ENCODE measurements around the gene LGR5. TPM values are rescaled to one million over a fixed set of nuclear protein-coding genes. Genes with fewer than 3 reads are reported as not detected.

LGR5 gene
- total RNA-seq (7.2 TPM), polyA plus RNA-seq (ENCODE audit: insufficient read depth in 1 of 8, insufficient read length in 8 of 8, low replicate concordance in 1 of 8) (10 to 100 TPM in 3 of 8 donors, 1 to 10 TPM in 4, under 1 TPM in 1; 0.99 to 11.6 (median 5.1) TPM)
- long read RNA-seq, donor 1 = 0 reads
- long read RNA-seq, donor 2 = 0 reads
- long read RNA-seq, donor 3 = 0 reads
- long read RNA-seq, donor 4 = 0 reads
- long read RNA-seq, donor 5, full-length matches to known transcripts = 2 of 2 reads
- long read RNA-seq, donor 5, partial matches to known transcripts = 0 of 2 reads
- long read RNA-seq, donor 5, other reads (novel, unspliced or antisense) = 0 of 2 reads
- long read RNA-seq, donor 6 = 0 reads
- long read RNA-seq, donor 7, full-length matches to known transcripts = 3 of 3 reads
- long read RNA-seq, donor 7, partial matches to known transcripts = 0 of 3 reads
- long read RNA-seq, donor 7, other reads (novel, unspliced or antisense) = 0 of 3 reads
- long read RNA-seq, donor 8, full-length matches to known transcripts = 1 of 1 reads
- long read RNA-seq, donor 8, partial matches to known transcripts = 0 of 1 reads
- long read RNA-seq, donor 8, other reads (novel, unspliced or antisense) = 0 of 1 reads
- long read RNA-seq, donor 9 = 0 reads
- long read RNA-seq, donor 10, full-length matches to known transcripts = 3 of 3 reads
- long read RNA-seq, donor 10, partial matches to known transcripts = 0 of 3 reads
- long read RNA-seq, donor 10, other reads (novel, unspliced or antisense) = 0 of 3 reads
- long read RNA-seq, donor 11 = 0 reads

- peak; percentile 90 for DNase-seq
- peaks cover 16% of the 10 kb centered on the region for H3K4me1 ChIP-seq (ENCODE audit: control insufficient read depth, insufficient read depth, low read length)
- no peaks in the 10 kb centered on the region for H3K36me3 ChIP-seq (ENCODE audit: control insufficient read depth, insufficient read depth, low read length)
- peak within 1 kb of the TSS; percentile 41 for H3K4me3 ChIP-seq (ENCODE audit: low read length)
- H3K9me3 ChIP-seq (replicated peaks; ENCODE audit: control insufficient read depth, low read depth, low read length) = peaks cover 8% of the 10 kb centered on the region
- under 1% methylated on average over 57 of the region's 65 CpGs for WGBS (ENCODE audit: insufficient coverage)
- no peak within 1 kb of the TSS for H3K27ac ChIP-seq (ENCODE audit: low read length)
- H3K27me3 ChIP-seq (ENCODE audit: control insufficient read depth, insufficient read depth, low read length) = peaks cover 38% of the 10 kb centered on the region
Observed at GRCh38 chr12:71439613-71440344, at the start of gene LGR5. LGR5 (plus strand) TSS chr12:71439798; CDS start chr12:71440081, 283 bp downstream.

- WGBS (ENCODE audit: insufficient coverage) = 59% methylated on average over 4 of the region's 10 CpGs
Observed at GRCh38 chr12:71392521-71393145, 47.0 kb upstream of the LGR5 start.

GRCh38 chr12:71393625-71394024, 46.0 kb upstream of the LGR5 start:
- Histone ChIP-seq H3K4me3 (ENCODE audit: low read length) (no peak overlapping the region), H3K4me1 (ENCODE audit: control insufficient read depth, insufficient read depth, low read length) (no peaks in the 10 kb centered on the region), H3K9me3 (replicated peaks; ENCODE audit: control insufficient read depth, low read depth, low read length) (no peaks in the 10 kb centered on the region), H3K36me3 (ENCODE audit: control insufficient read depth, insufficient read depth, low read length) (no peaks in the 10 kb centered on the region), H3K27me3 (ENCODE audit: control insufficient read depth, insufficient read depth, low read length) (no peaks in the 10 kb centered on the region), H3K27ac (ENCODE audit: low read length) (no peak overlapping the region)
- WGBS (ENCODE audit: insufficient coverage) = no CpG with 5 or more reads among the region's 4 CpGs
- DNase-seq = no peak

More at GRCh38 chr12:71392521-71393145, 47.0 kb upstream of the LGR5 start:
- peak; percentile 72 for DNase-seq
- Histone ChIP-seq H3K9me3 (replicated peaks; ENCODE audit: control insufficient read depth, low read depth, low read length) (no peaks in the 10 kb centered on the region), H3K4me1 (ENCODE audit: control insufficient read depth, insufficient read depth, low read length) (no peaks in the 10 kb centered on the region), H3K27me3 (ENCODE audit: control insufficient read depth, insufficient read depth, low read length) (no peaks in the 10 kb centered on the region), H3K27ac (ENCODE audit: low read length) (no peak overlapping the region), H3K36me3 (ENCODE audit: control insufficient read depth, insufficient read depth, low read length) (no peaks in the 10 kb centered on the region), H3K4me3 (ENCODE audit: low read length) (no peak overlapping the region)

GRCh38 chr12:71397433-71397954, 42.1 kb upstream of the LGR5 start:
- Histone ChIP-seq H3K27me3 (ENCODE audit: control insufficient read depth, insufficient read depth, low read length) (no peaks in the 10 kb centered on the region), H3K4me3 (ENCODE audit: low read length) (no peak overlapping the region), H3K4me1 (ENCODE audit: control insufficient read depth, insufficient read depth, low read length) (no peaks in the 10 kb centered on the region), H3K36me3 (ENCODE audit: control insufficient read depth, insufficient read depth, low read length) (no peaks in the 10 kb centered on the region), H3K9me3 (replicated peaks; ENCODE audit: control insufficient read depth, low read depth, low read length) (no peaks in the 10 kb centered on the region), H3K27ac (ENCODE audit: low read length) (no peak overlapping the region)
- DNase-seq = no peak
- no CpG with 5 or more reads among the region's 1 CpG for WGBS (ENCODE audit: insufficient coverage)

GRCh38 chr12:71399197-71399596, 40.4 kb upstream of the LGR5 start:
- no peaks in the 10 kb centered on the region for H3K4me1 ChIP-seq (ENCODE audit: control insufficient read depth, insufficient read depth, low read length)
- no peaks in the 10 kb centered on the region for H3K9me3 ChIP-seq (replicated peaks; ENCODE audit: control insufficient read depth, low read depth, low read length)
- WGBS (ENCODE audit: insufficient coverage) = 45% methylated on average over 1 of the region's 2 CpGs
- H3K36me3 ChIP-seq (ENCODE audit: control insufficient read depth, insufficient read depth, low read length) = no peaks in the 10 kb centered on the region
- H3K4me3 ChIP-seq (ENCODE audit: low read length) = no peak overlapping the region
- no peak for DNase-seq
- H3K27me3 ChIP-seq (ENCODE audit: control insufficient read depth, insufficient read depth, low read length) = no peaks in the 10 kb centered on the region
- no peak overlapping the region for H3K27ac ChIP-seq (ENCODE audit: low read length)

- Histone ChIP-seq H3K9me3 (replicated peaks; ENCODE audit: control insufficient read depth, low read depth, low read length) (no peaks in the 10 kb centered on the region), H3K36me3 (ENCODE audit: control insufficient read depth, insufficient read depth, low read length) (no peaks in the 10 kb centered on the region), H3K4me3 (ENCODE audit: low read length) (no peak overlapping the region), H3K27ac (ENCODE audit: low read length) (no peak overlapping the region), H3K4me1 (ENCODE audit: control insufficient read depth, insufficient read depth, low read length) (no peaks in the 10 kb centered on the region), H3K27me3 (ENCODE audit: control insufficient read depth, insufficient read depth, low read length) (no peaks in the 10 kb centered on the region)
- no peak for DNase-seq
- no CpG with 5 or more reads among the region's 2 CpGs for WGBS (ENCODE audit: insufficient coverage)
Observed at GRCh38 chr12:71400481-71400880, 39.1 kb upstream of the LGR5 start.

GRCh38 chr12:71405884-71406283, 33.7 kb upstream of the LGR5 start:
- H3K27ac ChIP-seq (ENCODE audit: low read length) = no peak overlapping the region
- no peaks in the 10 kb centered on the region for H3K27me3 ChIP-seq (ENCODE audit: control insufficient read depth, insufficient read depth, low read length)
- no peaks in the 10 kb centered on the region for H3K4me1 ChIP-seq (ENCODE audit: control insufficient read depth, insufficient read depth, low read length)
- DNase-seq = no peak
- no peak overlapping the region for H3K4me3 ChIP-seq (ENCODE audit: low read length)
- H3K36me3 ChIP-seq (ENCODE audit: control insufficient read depth, insufficient read depth, low read length) = no peaks in the 10 kb centered on the region
- WGBS (ENCODE audit: insufficient coverage) = no CpG with 5 or more reads among the region's 1 CpG
- H3K9me3 ChIP-seq (replicated peaks; ENCODE audit: control insufficient read depth, low read depth, low read length) = peaks cover 7% of the 10 kb centered on the region

GRCh38 chr12:71407732-71408131, 31.9 kb upstream of the LGR5 start:
- peaks cover 11% of the 10 kb centered on the region for H3K9me3 ChIP-seq (replicated peaks; ENCODE audit: control insufficient read depth, low read depth, low read length)
- H3K27me3 ChIP-seq (ENCODE audit: control insufficient read depth, insufficient read depth, low read length) = no peaks in the 10 kb centered on the region
- no CpG with 5 or more reads among the region's 1 CpG for WGBS (ENCODE audit: insufficient coverage)
- no peaks in the 10 kb centered on the region for H3K4me1 ChIP-seq (ENCODE audit: control insufficient read depth, insufficient read depth, low read length)
- no peak overlapping the region for H3K4me3 ChIP-seq (ENCODE audit: low read length)
- no peak overlapping the region for H3K27ac ChIP-seq (ENCODE audit: low read length)
- no peak for DNase-seq
- no peaks in the 10 kb centered on the region for H3K36me3 ChIP-seq (ENCODE audit: control insufficient read depth, insufficient read depth, low read length)

- DNase-seq = no peak
- no peak overlapping the region for H3K27ac ChIP-seq (ENCODE audit: low read length)
- peaks cover 13% of the 10 kb centered on the region for H3K9me3 ChIP-seq (replicated peaks; ENCODE audit: control insufficient read depth, low read depth, low read length)
- no peaks in the 10 kb centered on the region for H3K27me3 ChIP-seq (ENCODE audit: control insufficient read depth, insufficient read depth, low read length)
- no peak overlapping the region for H3K4me3 ChIP-seq (ENCODE audit: low read length)
- no peaks in the 10 kb centered on the region for H3K4me1 ChIP-seq (ENCODE audit: control insufficient read depth, insufficient read depth, low read length)
- H3K36me3 ChIP-seq (ENCODE audit: control insufficient read depth, insufficient read depth, low read length) = no peaks in the 10 kb centered on the region
Observed at GRCh38 chr12:71410844-71411243, 28.8 kb upstream of the LGR5 start.
